Thymus (tissue), 11 donors: Measurements from ENCODE around the gene ALDH3A2. TPM values are rescaled to one million over a fixed set of nuclear protein-coding genes. Genes with fewer than 3 reads are reported as not detected.

Experiments
- DNase-seq, 9 donors: peaks; one replicate each; pipeline ENCODE4 v3.0.0-alpha.2; 2013; ENCODE audit warnings: low spot score in 9 of 9, low read depth in 6 of 9, missing footprints in 1 of 9
- H3K27ac ChIP-seq, 2 donors: one replicate each; pipeline ENCODE4 v1.5.1; 2013; ENCODE audit warnings: control low read depth in 1 of 2, low read depth in 1 of 2, low read length in 1 of 2, mild to moderate bottlenecking in 1 of 2, moderate library complexity in 1 of 2
- H3K27me3 ChIP-seq, 2 donors: one replicate each; pipeline ENCODE4 v1.5.1; 2013; ENCODE audit warnings: low read length in 1 of 2; ENCODE audit not compliant: control insufficient read depth in 2 of 2, insufficient read depth in 1 of 2
- H3K36me3 ChIP-seq, 2 donors: one replicate each; pipeline ENCODE4 v1.5.1; 2013; ENCODE audit warnings: low read length in 1 of 2, mild to moderate bottlenecking in 1 of 2, moderate library complexity in 1 of 2; ENCODE audit not compliant: control insufficient read depth in 2 of 2, insufficient read depth in 2 of 2
- H3K4me1 ChIP-seq, 2 donors: one replicate each; pipeline ENCODE4 v1.5.1; 2013; ENCODE audit warnings: low read length in 2 of 2; ENCODE audit not compliant: control insufficient read depth in 2 of 2, insufficient read depth in 2 of 2
- H3K4me3 ChIP-seq, 2 donors: one replicate each; pipeline ENCODE4 v1.5.1; 2013; ENCODE audit warnings: low read length in 2 of 2, control low read depth in 1 of 2, mild to moderate bottlenecking in 1 of 2
- H3K9me3 ChIP-seq, 2 donors: one replicate each; pipeline ENCODE4 v1.5.1; 2013; ENCODE audit warnings: low read length in 1 of 2, mild to moderate bottlenecking in 1 of 2; ENCODE audit not compliant: control insufficient read depth in 2 of 2, insufficient read depth in 1 of 2
- WGBS: extraction: QIAGEN DNeasy Blood & Tissue Kit; methylation state at CpG from one replicate; pipeline ENCODE4 v1.1.7; 2013; 5-methylcytosine and 5-hydroxymethylcytosine counted together
- polyA plus RNA-seq: library from polyadenylated mRNA; stranded (reverse); fragments of 200-250 nt; gene quantifications from one replicate; pipeline ENCODE4 v1.2.3, GENCODE V29; 2013
- total RNA-seq: library from RNA; stranded (reverse); fragments of 120-200 nt; gene quantifications from one replicate; pipeline ENCODE4 v1.2.4, GENCODE V29; 2013
- donor health status: healthy.

ALDH3A2 gene
- total and polyA plus RNA-seq, 2 donors, result 19.9 to 50.9 TPM

GRCh38 chr17:19656336-19656735 is 7.8 kb downstream of the ALDH3A2 start:
- Histone ChIP-seq H3K27me3 (no peaks in the 10 kb centered on the region), H3K27ac (no peak overlapping the region), H3K36me3 (no peaks in the 10 kb centered on the region), H3K9me3 (no peaks in the 10 kb centered on the region), H3K4me3 (no peak overlapping the region), H3K4me1 (no peaks in the 10 kb centered on the region)
- DNase-seq, result no peak
- WGBS, result 87% methylated on average over 4 of the region's 4 CpGs

- 93% methylated on average over 4 of the region's 4 CpGs for WGBS
- H3K27me3 ChIP-seq, result no peaks in the 10 kb centered on the region
- H3K27ac ChIP-seq, result no peak overlapping the region
- H3K4me1 ChIP-seq, result no peaks in the 10 kb centered on the region
- DNase-seq, result no peak
- no peaks in the 10 kb centered on the region for H3K36me3 ChIP-seq
- H3K4me3 ChIP-seq, result no peak overlapping the region
- H3K9me3 ChIP-seq, result no peaks in the 10 kb centered on the region
Observed at GRCh38 chr17:19656851-19657581, 8.5 kb downstream of the ALDH3A2 start.

- no peaks in the 10 kb centered on the region for H3K27me3 ChIP-seq
- DNase-seq, result no peak
- no peaks in the 10 kb centered on the region for H3K36me3 ChIP-seq
- H3K27ac ChIP-seq, result no peak overlapping the region
- WGBS, result 93% methylated on average over 7 of the region's 7 CpGs
- H3K4me1 ChIP-seq, result no peaks in the 10 kb centered on the region
- H3K9me3 ChIP-seq, result no peaks in the 10 kb centered on the region
- H3K4me3 ChIP-seq, result no peak overlapping the region
Observed at GRCh38 chr17:19659366-19660177, 11.0 kb downstream of the ALDH3A2 start.

GRCh38 chr17:19660219-19660870 is 11.8 kb downstream of the ALDH3A2 start:
- Histone ChIP-seq H3K27me3 (no peaks in the 10 kb centered on the region), H3K9me3 (no peaks in the 10 kb centered on the region), H3K4me1 (no peaks in the 10 kb centered on the region), H3K27ac (no peak overlapping the region), H3K36me3 (peaks cover 0 to 2% of the 10 kb centered on the region in 2 donors), H3K4me3 (no peak overlapping the region)
- DNase-seq, result no peak
- 97% methylated on average over 6 of the region's 6 CpGs for WGBS

- peaks cover 0 to 2% of the 10 kb centered on the region in 2 donors for H3K36me3 ChIP-seq
- H3K4me3 ChIP-seq, result no peak overlapping the region
- no peaks in the 10 kb centered on the region for H3K27me3 ChIP-seq
- H3K9me3 ChIP-seq, result no peaks in the 10 kb centered on the region
- no peaks in the 10 kb centered on the region for H3K4me1 ChIP-seq
- no peak overlapping the region for H3K27ac ChIP-seq
- no peak for DNase-seq
- 97% methylated on average over 3 of the region's 3 CpGs for WGBS
Observed at GRCh38 chr17:19661121-19661520, 12.6 kb downstream of the ALDH3A2 start.

- Histone ChIP-seq H3K4me3 (no peak overlapping the region), H3K27me3 (no peaks in the 10 kb centered on the region), H3K9me3 (no peaks in the 10 kb centered on the region), H3K36me3 (peaks cover 0 to 2% of the 10 kb centered on the region in 2 donors), H3K4me1 (no peaks in the 10 kb centered on the region), H3K27ac (no peak overlapping the region)
- 98% methylated on average over 6 of the region's 6 CpGs for WGBS
- DNase-seq, result no peak
Observed at GRCh38 chr17:19663097-19663496, 14.5 kb downstream of the ALDH3A2 start.

- no peaks in the 10 kb centered on the region for H3K9me3 ChIP-seq
- no peak for DNase-seq
- no peaks in the 10 kb centered on the region for H3K27me3 ChIP-seq
- H3K36me3 ChIP-seq, result peaks cover 0 to 2% of the 10 kb centered on the region in 2 donors
- H3K27ac ChIP-seq, result no peak overlapping the region
- WGBS, result 93% methylated on average over 5 of the region's 5 CpGs
- no peaks in the 10 kb centered on the region for H3K4me1 ChIP-seq
- no peak overlapping the region for H3K4me3 ChIP-seq
Observed at GRCh38 chr17:19664136-19664820, 15.7 kb downstream of the ALDH3A2 start.

GRCh38 chr17:19664821-19665181 is 16.2 kb downstream of the ALDH3A2 start:
- DNase-seq, result no peak
- Histone ChIP-seq H3K27ac (no peak overlapping the region), H3K4me1 (no peaks in the 10 kb centered on the region), H3K9me3 (no peaks in the 10 kb centered on the region), H3K27me3 (no peaks in the 10 kb centered on the region), H3K4me3 (no peak overlapping the region), H3K36me3 (peaks cover 0 to 2% of the 10 kb centered on the region in 2 donors)
- WGBS, result 98% methylated on average over 4 of the region's 4 CpGs
